Lower leg skin (tissue), 3 donors: Measurements from ENCODE around the gene RAB6C.
"Not testable (repeated sequence)": the region's sequence is repeated elsewhere in the genome, so short reads cannot be mapped to it uniquely, and the experiment has no call there.

Experiments
- POLR2A ChIP-seq, 2 donors: fragments of 450-650 bp; IDR thresholded peaks; one replicate each; pipeline ENCODE4 v1.6.1; 2016 to 2017; ENCODE audit warnings: antibody characterized with exemption in 2 of 2, mild to moderate bottlenecking in 1 of 2, moderate library complexity in 1 of 2
- TF ChIP-seq, protein P1 (sequence below), 3 donors: fragments of 450-650 bp; IDR thresholded peaks; one replicate each; pipeline ENCODE4 v1.5.1; 2016; ENCODE audit warnings: antibody characterized with exemption in 3 of 3, mild to moderate bottlenecking in 3 of 3, moderate library complexity in 2 of 3

DNA sequence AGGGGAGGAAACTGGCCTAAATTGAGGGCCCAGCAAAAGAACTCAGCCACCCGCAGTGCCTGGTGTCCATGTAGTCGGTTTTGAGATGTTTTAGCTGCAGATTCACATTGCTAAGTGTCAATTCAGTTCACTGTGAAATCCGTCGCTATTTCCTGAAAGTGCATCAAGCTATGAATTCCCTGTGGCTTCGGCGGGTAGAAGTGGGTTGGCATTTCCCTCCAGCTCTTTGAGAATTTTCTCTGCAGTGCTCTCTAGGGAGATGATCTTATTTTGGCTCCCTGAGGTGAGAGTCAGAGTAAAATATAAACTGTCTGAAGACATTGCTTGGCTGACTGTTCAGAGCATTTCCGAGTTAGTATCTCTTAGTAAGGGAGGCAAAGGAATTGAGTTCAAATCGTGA, 36.0 kb upstream of the RAB6C start:
- not testable (repeated sequence) for TF ChIP-seq POLR2A (IDR thresholded peaks at IDR 0.05)
- TF ChIP-seq, protein P1, sequence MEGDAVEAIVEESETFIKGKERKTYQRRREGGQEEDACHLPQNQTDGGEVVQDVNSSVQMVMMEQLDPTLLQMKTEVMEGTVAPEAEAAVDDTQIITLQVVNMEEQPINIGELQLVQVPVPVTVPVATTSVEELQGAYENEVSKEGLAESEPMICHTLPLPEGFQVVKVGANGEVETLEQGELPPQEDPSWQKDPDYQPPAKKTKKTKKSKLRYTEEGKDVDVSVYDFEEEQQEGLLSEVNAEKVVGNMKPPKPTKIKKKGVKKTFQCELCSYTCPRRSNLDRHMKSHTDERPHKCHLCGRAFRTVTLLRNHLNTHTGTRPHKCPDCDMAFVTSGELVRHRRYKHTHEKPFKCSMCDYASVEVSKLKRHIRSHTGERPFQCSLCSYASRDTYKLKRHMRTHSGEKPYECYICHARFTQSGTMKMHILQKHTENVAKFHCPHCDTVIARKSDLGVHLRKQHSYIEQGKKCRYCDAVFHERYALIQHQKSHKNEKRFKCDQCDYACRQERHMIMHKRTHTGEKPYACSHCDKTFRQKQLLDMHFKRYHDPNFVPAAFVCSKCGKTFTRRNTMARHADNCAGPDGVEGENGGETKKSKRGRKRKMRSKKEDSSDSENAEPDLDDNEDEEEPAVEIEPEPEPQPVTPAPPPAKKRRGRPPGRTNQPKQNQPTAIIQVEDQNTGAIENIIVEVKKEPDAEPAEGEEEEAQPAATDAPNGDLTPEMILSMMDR (IDR thresholded peaks at IDR 0.05), result not testable (repeated sequence)
